HepG2 (cell line): ENCODE data around the gene ELOVL6. TPM values are rescaled to one million over a fixed set of nuclear protein-coding genes. Genes with fewer than 3 reads are reported as not detected.
A peak's percentile ranks its signal among the peaks of the same experiment; 100 is the strongest.

Experiments used
- ARNT2 ChIP-seq: sonication (generic); formaldehyde crosslinking; IDR thresholded peaks from 2 replicates; pipeline ENCODE4 v1.8.0; 2022; ENCODE audit warnings: mild to moderate bottlenecking, low read depth, missing genetic modification reagents, moderate library complexity
- ATAD3A ChIP-seq: sonication (generic); formaldehyde crosslinking; IDR thresholded peaks from 2 replicates; pipeline ENCODE4 v1.4.0; 2020; ENCODE audit warnings: missing genetic modification reagents
- BORCS8-MEF2B ChIP-seq: sonication (generic); formaldehyde crosslinking; IDR thresholded peaks from 2 replicates; pipeline ENCODE4 v1.8.0; 2022; ENCODE audit warnings: mild to moderate bottlenecking, missing genetic modification reagents
- FOXA1 ChIP-seq, 2 experiments: fragments of 450-650 bp in 1 of 2; sonication (generic) in 1 of 2; formaldehyde crosslinking in 1 of 2; IDR thresholded peaks; 2 replicates each; pipeline versions ENCODE4 v1.4.0 to v1.6.1; 2016 to 2020; ENCODE audit warnings: missing genetic modification reagents in 1 of 2
- HOXA5 ChIP-seq: sonication (generic); formaldehyde crosslinking; IDR thresholded peaks from 2 replicates; pipeline ENCODE4 v1.4.0; 2020; ENCODE audit warnings: missing genetic modification reagents
- KLF15 ChIP-seq: sonication (generic); formaldehyde crosslinking; IDR thresholded peaks from 2 replicates; pipeline ENCODE4 v1.8.1; 2023; ENCODE audit warnings: borderline replicate concordance, mild to moderate bottlenecking, inconsistent platforms, missing genetic modification reagents, mixed read lengths
- MED8 ChIP-seq: sonication (generic); formaldehyde crosslinking; IDR thresholded peaks from 2 replicates; pipeline ENCODE4 v1.8.1; 2023; ENCODE audit warnings: mild to moderate bottlenecking, missing genetic modification reagents; ENCODE audit not compliant: insufficient replicate concordance
- MZF1 ChIP-seq: sonication (generic); formaldehyde crosslinking; IDR thresholded peaks from 2 replicates; pipeline ENCODE4 v1.8.1; 2023; ENCODE audit warnings: mild to moderate bottlenecking, missing genetic modification reagents, borderline replicate concordance
- NFE2 ChIP-seq: sonication (generic); formaldehyde crosslinking; IDR thresholded peaks from 2 replicates; pipeline ENCODE4 v1.4.0; 2020; ENCODE audit warnings: missing genetic modification reagents
- PRPF4 ChIP-seq: fragments of 200-400 bp; formaldehyde crosslinking; IDR thresholded peaks from 2 replicates; pipeline ENCODE4 v1.6.1; 2016; ENCODE audit warnings: low read length, low read depth; ENCODE audit not compliant: poor library complexity, severe bottlenecking
- RFX1 ChIP-seq: fragments of 450-650 bp; IDR thresholded peaks from 2 replicates; pipeline ENCODE4 v1.6.1; 2017
- SETDB1 ChIP-seq: sonication (generic); formaldehyde crosslinking; IDR thresholded peaks from 2 replicates; pipeline ENCODE4 v1.5.1; 2020; ENCODE audit warnings: missing genetic modification reagents, mild to moderate bottlenecking, borderline replicate concordance
- SRSF4 ChIP-seq: fragments of 200-400 bp; formaldehyde crosslinking; IDR thresholded peaks from one replicate; pipeline ENCODE4 v1.6.1; 2018; ENCODE audit warnings: mild to moderate bottlenecking, low read depth, low read length, moderate library complexity; ENCODE audit not compliant: poor library complexity, severe bottlenecking
- ZNF3 ChIP-seq: IDR thresholded peaks from 2 replicates; pipeline ENCODE4 v1.7.0; 2017; ENCODE audit warnings: inconsistent platforms
- ZNF30 ChIP-seq: sonication (generic); formaldehyde crosslinking; IDR thresholded peaks from 2 replicates; pipeline ENCODE4 v1.5.0; 2020; ENCODE audit warnings: mild to moderate bottlenecking, missing genetic modification reagents
- ZNF326 ChIP-seq: sonication (generic); formaldehyde crosslinking; IDR thresholded peaks from 2 replicates; pipeline ENCODE4 v1.4.0; 2020; ENCODE audit warnings: missing genetic modification reagents, borderline replicate concordance
- ZNF382 ChIP-seq: sonication (generic); formaldehyde crosslinking; IDR thresholded peaks from 2 replicates; pipeline ENCODE4 v1.5.0; 2020; ENCODE audit warnings: missing genetic modification reagents, mild to moderate bottlenecking, borderline replicate concordance
- ZNF441 ChIP-seq: sonication (generic); formaldehyde crosslinking; IDR thresholded peaks from 2 replicates; pipeline ENCODE4 v1.7.0; 2021; ENCODE audit warnings: missing genetic modification reagents, borderline replicate concordance
- ZSCAN25 ChIP-seq: sonication (generic); formaldehyde crosslinking; IDR thresholded peaks from 2 replicates; pipeline ENCODE4 v1.8.0; 2022; ENCODE audit warnings: mild to moderate bottlenecking, missing genetic modification reagents
- polyA plus RNA-seq, 8 experiments: library from polyadenylated mRNA; depleted of rRNA in 3 of 8; stranded (reverse) in 7 of 8; unstranded in 1 of 8; fragments of >200 nt; fragmentation: Illumina TruSeq in 4 of 8; extraction: Trizol in 4 of 8; gene quantifications; 2 replicates each; pipeline versions ENCODE4 v1.2.1 to v1.2.3, GENCODE V29; 2011 to 2016; ENCODE audit warnings: low read depth in 4 of 8, missing spikeins in 1 of 8, mixed read lengths in 1 of 8; ENCODE audit not compliant: insufficient read depth in 1 of 8
- total RNA-seq, 5 experiments: library from RNA; depleted of rRNA; stranded (reverse); fragments of >200 nt; fragmentation: Illumina TruSeq; extraction: Trizol; gene quantifications; 2 replicates each; pipeline ENCODE4 v1.2.3, GENCODE V29; 2016; ENCODE audit warnings: low read depth in 1 of 5
- TF ChIP-seq, protein P1 (sequence below): IDR thresholded peaks from 2 replicates; pipeline ENCODE4 v1.6.1; 2018; ENCODE audit warnings: missing genetic modification reagents
- TF ChIP-seq, protein P2 (sequence below): sonication (generic); formaldehyde crosslinking; IDR thresholded peaks from 2 replicates; pipeline ENCODE4 v1.4.0; 2020; ENCODE audit warnings: missing genetic modification reagents
- TF ChIP-seq, protein P3 (sequence below), 2 experiments: sonication (generic) in 1 of 2; formaldehyde crosslinking in 1 of 2; IDR thresholded peaks; 2 replicates each; pipeline versions ENCODE4 v1.4.0 to v1.6.1; 2018 to 2020; ENCODE audit warnings: missing genetic modification reagents in 2 of 2, borderline replicate concordance in 1 of 2, low read depth in 1 of 2, mild to moderate bottlenecking in 1 of 2, missing biosample characterization in 1 of 2
- TF ChIP-seq, protein P4 (sequence below): sonication (generic); formaldehyde crosslinking; IDR thresholded peaks from 2 replicates; pipeline ENCODE4 v1.4.0; 2020; ENCODE audit warnings: missing genetic modification reagents, borderline replicate concordance

ELOVL6 gene
- total and polyA plus RNA-seq, 2 of the 13 experiments (the other 11 are each of a cell fraction or from before 2014, with no cell fraction given), result 14.1 to 23.2 TPM

DNA sequence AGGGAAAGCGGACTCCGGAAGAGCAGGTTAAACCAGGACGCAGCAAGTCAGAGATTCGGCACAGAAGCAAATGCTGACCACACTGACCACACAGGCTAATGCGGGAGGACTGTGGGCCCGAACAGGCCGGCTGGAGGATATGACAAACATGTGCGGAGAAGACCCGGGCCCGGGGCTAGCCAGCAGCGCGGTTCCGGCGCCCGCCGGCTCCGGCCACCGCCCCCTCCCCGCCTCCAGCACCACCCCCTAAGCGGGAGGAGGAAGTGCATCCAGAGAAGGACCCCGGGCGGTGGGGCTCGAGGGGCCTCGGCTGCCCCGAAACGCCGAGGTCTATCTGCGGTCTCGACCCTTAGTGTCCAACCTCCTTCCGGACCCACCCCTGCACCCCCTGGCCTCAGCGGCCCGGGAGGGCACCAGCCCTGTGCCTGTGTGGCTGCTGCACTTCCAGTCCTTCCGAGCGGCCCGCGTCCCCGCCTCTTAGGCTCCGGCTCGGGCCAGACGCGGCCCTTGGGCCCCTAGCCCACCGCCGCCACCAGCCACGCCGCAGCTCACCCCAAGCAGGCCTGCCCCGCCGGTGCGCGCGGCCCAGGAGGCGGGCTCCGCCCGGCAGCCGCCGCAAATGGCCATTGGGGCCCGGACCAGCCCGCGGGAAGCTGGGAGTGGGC is 2.1 kb downstream of the ELOVL6 start (continued):
- TF ChIP-seq ZNF30 (CRISPR knock-in tag), result no peak
- TF ChIP-seq, protein P1, sequence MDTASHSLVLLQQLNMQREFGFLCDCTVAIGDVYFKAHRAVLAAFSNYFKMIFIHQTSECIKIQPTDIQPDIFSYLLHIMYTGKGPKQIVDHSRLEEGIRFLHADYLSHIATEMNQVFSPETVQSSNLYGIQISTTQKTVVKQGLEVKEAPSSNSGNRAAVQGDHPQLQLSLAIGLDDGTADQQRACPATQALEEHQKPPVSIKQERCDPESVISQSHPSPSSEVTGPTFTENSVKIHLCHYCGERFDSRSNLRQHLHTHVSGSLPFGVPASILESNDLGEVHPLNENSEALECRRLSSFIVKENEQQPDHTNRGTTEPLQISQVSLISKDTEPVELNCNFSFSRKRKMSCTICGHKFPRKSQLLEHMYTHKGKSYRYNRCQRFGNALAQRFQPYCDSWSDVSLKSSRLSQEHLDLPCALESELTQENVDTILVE (CRISPR knock-in tag), result no peak
- no peak for TF ChIP-seq NFE2 (CRISPR knock-in tag)
- TF ChIP-seq FOXA1 (IDR thresholded peaks at IDR 0.05), result no peak
- no peak for TF ChIP-seq FOXA1 (CRISPR knock-in tag; IDR thresholded peaks at IDR 0.05)
- peak; percentile 58 for TF ChIP-seq MED8 (CRISPR knock-in tag)
- TF ChIP-seq ZNF382 (CRISPR knock-in tag), result no peak
- TF ChIP-seq RFX1, result no peak
- TF ChIP-seq ZNF326, result no peak
- TF ChIP-seq ZNF3 (CRISPR knock-in tag), result no peak
- TF ChIP-seq, protein P2, sequence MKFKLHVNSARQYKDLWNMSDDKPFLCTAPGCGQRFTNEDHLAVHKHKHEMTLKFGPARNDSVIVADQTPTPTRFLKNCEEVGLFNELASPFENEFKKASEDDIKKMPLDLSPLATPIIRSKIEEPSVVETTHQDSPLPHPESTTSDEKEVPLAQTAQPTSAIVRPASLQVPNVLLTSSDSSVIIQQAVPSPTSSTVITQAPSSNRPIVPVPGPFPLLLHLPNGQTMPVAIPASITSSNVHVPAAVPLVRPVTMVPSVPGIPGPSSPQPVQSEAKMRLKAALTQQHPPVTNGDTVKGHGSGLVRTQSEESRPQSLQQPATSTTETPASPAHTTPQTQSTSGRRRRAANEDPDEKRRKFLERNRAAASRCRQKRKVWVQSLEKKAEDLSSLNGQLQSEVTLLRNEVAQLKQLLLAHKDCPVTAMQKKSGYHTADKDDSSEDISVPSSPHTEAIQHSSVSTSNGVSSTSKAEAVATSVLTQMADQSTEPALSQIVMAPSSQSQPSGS (CRISPR knock-in tag), result no peak; the same call in 1 of the 2 replicates
- TF ChIP-seq MZF1, result no peak
- peak; percentile 68 for TF ChIP-seq ZSCAN25 (CRISPR knock-in tag)
- no peak for TF ChIP-seq ZNF441
- no peak for TF ChIP-seq KLF15 (CRISPR knock-in tag)
- TF ChIP-seq BORCS8-MEF2B (CRISPR knock-in tag), result no peak; the same call in none of the 2 replicates
- TF ChIP-seq, protein P3, sequence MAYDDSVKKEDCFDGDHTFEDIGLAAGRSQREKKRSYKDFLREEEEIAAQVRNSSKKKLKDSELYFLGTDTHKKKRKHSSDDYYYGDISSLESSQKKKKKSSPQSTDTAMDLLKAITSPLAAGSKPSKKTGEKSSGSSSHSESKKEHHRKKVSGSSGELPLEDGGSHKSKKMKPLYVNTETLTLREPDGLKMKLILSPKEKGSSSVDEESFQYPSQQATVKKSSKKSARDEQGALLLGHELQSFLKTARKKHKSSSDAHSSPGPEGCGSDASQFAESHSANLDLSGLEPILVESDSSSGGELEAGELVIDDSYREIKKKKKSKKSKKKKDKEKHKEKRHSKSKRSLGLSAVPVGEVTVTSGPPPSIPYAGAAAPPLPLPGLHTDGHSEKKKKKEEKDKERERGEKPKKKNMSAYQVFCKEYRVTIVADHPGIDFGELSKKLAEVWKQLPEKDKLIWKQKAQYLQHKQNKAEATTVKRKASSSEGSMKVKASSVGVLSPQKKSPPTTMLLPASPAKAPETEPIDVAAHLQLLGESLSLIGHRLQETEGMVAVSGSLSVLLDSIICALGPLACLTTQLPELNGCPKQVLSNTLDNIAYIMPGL (CRISPR knock-in tag; IDR thresholded peaks at IDR 0.05; ENCODE audit: borderline replicate concordance in 1 of 2, low read depth in 1 of 2), result peak; percentile 34 to 58; a peak in 2 of 4 replicates
- TF ChIP-seq ATAD3A (CRISPR knock-in tag), result no peak
- no peak for TF ChIP-seq SETDB1 (CRISPR knock-in tag)
- peak; percentile 73 for TF ChIP-seq ARNT2 (CRISPR knock-in tag)
- TF ChIP-seq SRSF4, result no peak
- peak; percentile 56; the same call in 1 of the 2 replicates for TF ChIP-seq HOXA5 (CRISPR knock-in tag)
- no peak for TF ChIP-seq PRPF4
- TF ChIP-seq, protein P4, sequence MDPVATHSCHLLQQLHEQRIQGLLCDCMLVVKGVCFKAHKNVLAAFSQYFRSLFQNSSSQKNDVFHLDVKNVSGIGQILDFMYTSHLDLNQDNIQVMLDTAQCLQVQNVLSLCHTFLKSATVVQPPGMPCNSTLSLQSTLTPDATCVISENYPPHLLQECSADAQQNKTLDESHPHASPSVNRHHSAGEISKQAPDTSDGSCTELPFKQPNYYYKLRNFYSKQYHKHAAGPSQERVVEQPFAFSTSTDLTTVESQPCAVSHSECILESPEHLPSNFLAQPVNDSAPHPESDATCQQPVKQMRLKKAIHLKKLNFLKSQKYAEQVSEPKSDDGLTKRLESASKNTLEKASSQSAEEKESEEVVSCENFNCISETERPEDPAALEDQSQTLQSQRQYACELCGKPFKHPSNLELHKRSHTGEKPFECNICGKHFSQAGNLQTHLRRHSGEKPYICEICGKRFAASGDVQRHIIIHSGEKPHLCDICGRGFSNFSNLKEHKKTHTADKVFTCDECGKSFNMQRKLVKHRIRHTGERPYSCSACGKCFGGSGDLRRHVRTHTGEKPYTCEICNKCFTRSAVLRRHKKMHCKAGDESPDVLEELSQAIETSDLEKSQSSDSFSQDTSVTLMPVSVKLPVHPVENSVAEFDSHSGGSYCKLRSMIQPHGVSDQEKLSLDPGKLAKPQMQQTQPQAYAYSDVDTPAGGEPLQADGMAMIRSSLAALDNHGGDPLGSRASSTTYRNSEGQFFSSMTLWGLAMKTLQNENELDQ (CRISPR knock-in tag), result no peak
